Activated CD4-positive, alpha-beta T cell treated with anti-CD3 and anti-CD28 coated beads, Interleukin-2, amount 50 U/mL, for 1 hour (primary cell): ENCODE measurements around the gene NEDD9.

Experiments
- DNase-seq: peaks from one replicate; pipeline ENCODE4 v3.0.0-alpha.2; 2020

Gene NEDD9

GRCh38 chr6:11260249-11261038 is 28.0 kb upstream of the NEDD9 start:
- DNase-seq = no peak

GRCh38 chr6:11258260-11259237 is 26.1 kb upstream of the NEDD9 start:
- DNase-seq = peak; percentile 14

- DNase-seq = no peak
These were observed 23.1 kb upstream of the NEDD9 start for GRCh38 chr6:11255610-11256009.

GRCh38 chr6:11253594-11253993 is 21.1 kb upstream of the NEDD9 start:
- no peak for DNase-seq

GRCh38 chr6:11251553-11252360 is 19.3 kb upstream of the NEDD9 start:
- DNase-seq = no peak

GRCh38 chr6:11250108-11250507 is 17.6 kb upstream of the NEDD9 start:
- no peak for DNase-seq

- DNase-seq = no peak
These were observed 16.7 kb upstream of the NEDD9 start for GRCh38 chr6:11248974-11249761.

- DNase-seq = no peak
These were observed 14.3 kb upstream of the NEDD9 start for GRCh38 chr6:11246722-11247121.

- no peak for DNase-seq
These were observed 13.2 kb upstream of the NEDD9 start for GRCh38 chr6:11245381-11246256.

- DNase-seq = no peak
These were observed 12.1 kb upstream of the NEDD9 start for GRCh38 chr6:11244387-11245126.

GRCh38 chr6:11243861-11244260 is 11.4 kb upstream of the NEDD9 start:
- DNase-seq = no peak

GRCh38 chr6:11242711-11243110 is 10.2 kb upstream of the NEDD9 start:
- DNase-seq = no peak

- DNase-seq = no peak
These were observed 9.3 kb upstream of the NEDD9 start for GRCh38 chr6:11241793-11242201.

GRCh38 chr6:11241154-11241792 is 8.8 kb upstream of the NEDD9 start:
- DNase-seq = no peak

- no peak for DNase-seq
These were observed 5.5 kb upstream of the NEDD9 start for GRCh38 chr6:11237956-11238355.

GRCh38 chr6:11237428-11237827 is 5.0 kb upstream of the NEDD9 start:
- no peak for DNase-seq

- no peak for DNase-seq
These were observed 4.4 kb upstream of the NEDD9 start for GRCh38 chr6:11236915-11237314.

GRCh38 chr6:11236076-11236750 is 3.7 kb upstream of the NEDD9 start:
- peak; percentile 29 for DNase-seq

- no peak for DNase-seq
These were observed 2.6 kb upstream of the NEDD9 start for GRCh38 chr6:11235062-11235461.
